DOHH2 (cell line): Measurements from ENCODE around the gene SLC4A2.

Source experiments
- H3F3A ChIP-seq: fragments of 200-600 bp; sonication (generic), shearing (Covaris generic); 2 replicates; pipeline ENCODE4 v1.6.0; 2016; ENCODE audit warnings: antibody characterized with exemption, mild to moderate bottlenecking; ENCODE audit not compliant: control insufficient read depth, insufficient read depth
- H3K27ac ChIP-seq: fragments of 200-600 bp; sonication (generic); 2 replicates; pipeline ENCODE4 v1.5.1; 2014; ENCODE audit warnings: low read depth, mild to moderate bottlenecking, low read length, moderate library complexity
- H3K27me3 ChIP-seq: fragments of 200-600 bp; sonication (generic); 2 replicates; pipeline ENCODE4 v1.6.1; 2014; ENCODE audit warnings: mild to moderate bottlenecking, low read length, mixed read lengths; ENCODE audit not compliant: control insufficient read depth
- H3K36me3 ChIP-seq: fragments of 200-600 bp; sonication (generic); 2 replicates; pipeline ENCODE4 v1.6.1; 2014; ENCODE audit warnings: mild to moderate bottlenecking, low read length, moderate library complexity, mixed read lengths; ENCODE audit not compliant: control insufficient read depth
- H3K4me1 ChIP-seq: fragments of 200-600 bp; sonication (generic); 2 replicates; pipeline ENCODE4 v1.6.1; 2014; ENCODE audit warnings: mild to moderate bottlenecking, low read length, mixed read lengths; ENCODE audit not compliant: control insufficient read depth
- H3K4me2 ChIP-seq: fragments of 200-600 bp; sonication (generic); 2 replicates; pipeline ENCODE4 v1.6.0; 2014; ENCODE audit warnings: mild to moderate bottlenecking, low read length, moderate library complexity
- H3K4me3 ChIP-seq: fragments of 200-600 bp; sonication (generic); 2 replicates; pipeline ENCODE4 v1.5.1; 2014; ENCODE audit warnings: mild to moderate bottlenecking, low read length, mixed read lengths
- H3K79me2 ChIP-seq: fragments of 200-600 bp; sonication (generic); 2 replicates; pipeline ENCODE4 v1.6.1; 2014; ENCODE audit warnings: mild to moderate bottlenecking, low read length, mixed read lengths; ENCODE audit not compliant: control insufficient read depth
- H3K9me2 ChIP-seq: fragments of 200-600 bp; sonication (generic); replicated peaks from 2 replicates; pipeline ENCODE4 v1.6.1; 2014; ENCODE audit warnings: mild to moderate bottlenecking, low read length, mixed read lengths; ENCODE audit not compliant: control insufficient read depth
- H3K9me3 ChIP-seq: fragments of 200-600 bp; sonication (generic); 2 replicates; pipeline ENCODE4 v1.6.1; 2014; ENCODE audit warnings: antibody characterized with exemption, low read length, mixed read lengths; ENCODE audit not compliant: control insufficient read depth, insufficient read depth
- H4K20me1 ChIP-seq: fragments of 200-600 bp; sonication (generic); 2 replicates; pipeline ENCODE4 v1.6.0; 2014; ENCODE audit warnings: low read depth, mild to moderate bottlenecking, antibody characterized with exemption, low read length, moderate library complexity; ENCODE audit not compliant: control insufficient read depth, insufficient read depth
- EZH2phosphoT487 ChIP-seq: fragments of 200-600 bp; sonication (generic); IDR thresholded peaks from 2 replicates; pipeline ENCODE4 v1.6.1; 2017; ENCODE audit warnings: borderline replicate concordance, mild to moderate bottlenecking, antibody characterized with exemption, low read length, moderate library complexity, mixed read lengths
- TF ChIP-seq, protein P1 (sequence below): fragments of 200-600 bp; sonication (generic); IDR thresholded peaks from one replicate; pipeline ENCODE4 v1.5.1; 2014; ENCODE audit warnings: antibody characterized with exemption, mild to moderate bottlenecking, low read depth, low read length; ENCODE audit not compliant: poor library complexity, severe bottlenecking

Gene SLC4A2

DNA sequence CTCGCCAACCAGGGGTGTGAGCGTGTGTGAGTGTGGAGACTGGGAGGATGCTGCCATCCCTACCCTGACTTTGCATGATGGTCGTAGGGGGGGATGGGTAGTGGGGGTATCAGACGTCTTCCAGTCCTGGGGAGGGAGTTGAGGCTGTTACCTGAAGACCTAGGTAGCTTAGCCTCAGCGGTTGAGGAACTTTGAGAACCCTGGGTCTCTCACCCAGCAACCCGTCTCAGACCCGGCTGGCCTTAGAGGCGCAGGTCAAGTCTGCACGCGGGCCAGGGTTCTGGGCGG is 2.7 kb downstream of the SLC4A2 start:
- H4K20me1 ChIP-seq: peaks cover 7% of the 10 kb centered on the region; the same call in 1 of the 2 replicates
- no peaks in the 10 kb centered on the region for H3K9me3 ChIP-seq
- H3K4me2 ChIP-seq: no peak overlapping the region
- H3K27me3 ChIP-seq: no peaks in the 10 kb centered on the region
- TF ChIP-seq EZH2phosphoT487: no peak
- peaks cover 27% of the 10 kb centered on the region for H3K4me1 ChIP-seq
- H3K9me2 ChIP-seq: no peaks in the 10 kb centered on the region
- H3K27ac ChIP-seq: no peak overlapping the region
- peaks cover 7% of the 10 kb centered on the region for H3F3A ChIP-seq
- peaks cover 30% of the 10 kb centered on the region for H3K79me2 ChIP-seq
- H3K36me3 ChIP-seq: peaks cover 49% of the 10 kb centered on the region
- H3K4me3 ChIP-seq: no peak overlapping the region

DNA sequence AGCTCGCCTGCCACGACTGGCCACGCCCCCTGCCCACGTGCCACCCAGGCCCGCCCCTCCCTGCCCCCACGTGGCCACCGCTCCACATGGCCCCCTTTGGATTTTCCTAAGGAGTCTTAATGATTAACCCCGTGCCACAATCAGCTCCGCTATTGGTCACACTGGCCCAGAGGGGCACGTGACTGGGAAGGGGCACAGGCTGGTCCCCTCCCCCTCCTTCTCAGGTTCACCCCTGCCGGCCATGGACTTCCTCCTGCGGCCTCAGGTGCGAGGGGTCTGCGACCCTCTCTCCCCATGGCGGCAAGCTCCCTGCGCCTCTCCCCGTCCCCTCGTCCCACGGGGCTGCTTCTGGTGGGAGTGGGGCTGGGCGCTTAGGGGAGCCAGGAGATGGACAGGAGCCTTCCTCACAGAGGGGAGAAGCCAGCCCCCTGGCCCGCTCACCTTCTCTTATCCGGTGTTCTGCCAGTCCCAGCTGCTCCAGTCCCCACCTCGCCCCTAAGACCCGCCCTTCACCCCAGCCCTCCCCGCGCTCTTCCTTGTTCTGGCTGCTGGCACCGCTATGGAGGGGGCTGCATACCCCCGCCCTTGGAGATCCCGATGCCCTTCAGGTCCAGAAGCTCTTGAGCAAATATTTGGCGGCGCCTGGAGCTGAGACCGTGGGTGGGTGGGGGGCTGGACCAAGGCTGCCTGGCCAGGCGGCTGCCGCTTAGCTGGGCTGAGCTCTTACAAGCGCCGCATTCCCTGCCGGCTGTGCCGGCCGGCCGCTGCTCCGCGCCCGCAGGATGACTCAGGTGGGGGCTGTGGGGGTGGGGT is 3.2 kb downstream of the SLC4A2 start:
- Histone ChIP-seq H3K9me3 (no peaks in the 10 kb centered on the region), H3K79me2 (peaks cover 30% of the 10 kb centered on the region), H3K9me2 (no peaks in the 10 kb centered on the region), H3K4me1 (peaks cover 23% of the 10 kb centered on the region), H3K36me3 (peaks cover 55% of the 10 kb centered on the region), H3F3A (peaks cover 7% of the 10 kb centered on the region), H4K20me1 (peaks cover 7% of the 10 kb centered on the region; the same call in 1 of the 2 replicates), H3K27ac (no peak overlapping the region), H3K4me2 (no peak overlapping the region), H3K27me3 (no peaks in the 10 kb centered on the region), H3K4me3 (no peak overlapping the region)
- TF ChIP-seq EZH2phosphoT487: no peak
- TF ChIP-seq, protein P1, sequence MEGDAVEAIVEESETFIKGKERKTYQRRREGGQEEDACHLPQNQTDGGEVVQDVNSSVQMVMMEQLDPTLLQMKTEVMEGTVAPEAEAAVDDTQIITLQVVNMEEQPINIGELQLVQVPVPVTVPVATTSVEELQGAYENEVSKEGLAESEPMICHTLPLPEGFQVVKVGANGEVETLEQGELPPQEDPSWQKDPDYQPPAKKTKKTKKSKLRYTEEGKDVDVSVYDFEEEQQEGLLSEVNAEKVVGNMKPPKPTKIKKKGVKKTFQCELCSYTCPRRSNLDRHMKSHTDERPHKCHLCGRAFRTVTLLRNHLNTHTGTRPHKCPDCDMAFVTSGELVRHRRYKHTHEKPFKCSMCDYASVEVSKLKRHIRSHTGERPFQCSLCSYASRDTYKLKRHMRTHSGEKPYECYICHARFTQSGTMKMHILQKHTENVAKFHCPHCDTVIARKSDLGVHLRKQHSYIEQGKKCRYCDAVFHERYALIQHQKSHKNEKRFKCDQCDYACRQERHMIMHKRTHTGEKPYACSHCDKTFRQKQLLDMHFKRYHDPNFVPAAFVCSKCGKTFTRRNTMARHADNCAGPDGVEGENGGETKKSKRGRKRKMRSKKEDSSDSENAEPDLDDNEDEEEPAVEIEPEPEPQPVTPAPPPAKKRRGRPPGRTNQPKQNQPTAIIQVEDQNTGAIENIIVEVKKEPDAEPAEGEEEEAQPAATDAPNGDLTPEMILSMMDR: no peak

DNA sequence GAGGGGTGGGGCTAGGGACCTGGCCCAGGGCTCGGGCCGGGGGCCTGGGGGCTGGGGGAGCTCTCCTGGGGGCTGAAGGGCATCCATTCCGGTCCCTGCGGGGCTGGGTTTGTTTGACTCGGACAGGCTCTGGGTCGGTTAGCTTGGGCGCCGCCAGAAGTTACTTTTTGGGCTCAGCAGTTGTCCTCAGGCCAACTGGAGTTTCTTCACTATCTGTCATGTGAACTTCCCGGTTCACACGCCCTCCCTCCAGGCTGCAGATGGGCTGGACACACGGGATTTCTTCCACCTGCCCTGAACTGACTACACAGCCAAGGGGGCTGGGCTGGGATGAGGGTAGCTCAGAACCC is 3.8 kb downstream of the SLC4A2 start:
- no peaks in the 10 kb centered on the region for H3K9me2 ChIP-seq
- peaks cover 7% of the 10 kb centered on the region; the same call in 1 of the 2 replicates for H4K20me1 ChIP-seq
- no peaks in the 10 kb centered on the region for H3K9me3 ChIP-seq
- H3K27ac ChIP-seq: no peak overlapping the region
- TF ChIP-seq, protein P1: no peak
- TF ChIP-seq EZH2phosphoT487: no peak
- H3F3A ChIP-seq: peaks cover 7% of the 10 kb centered on the region
- no peak overlapping the region for H3K4me2 ChIP-seq
- peaks cover 61% of the 10 kb centered on the region for H3K36me3 ChIP-seq
- H3K79me2 ChIP-seq: peaks cover 30% of the 10 kb centered on the region
- H3K27me3 ChIP-seq: no peaks in the 10 kb centered on the region
- H3K4me3 ChIP-seq: no peak overlapping the region
- H3K4me1 ChIP-seq: peaks cover 22% of the 10 kb centered on the region

DNA sequence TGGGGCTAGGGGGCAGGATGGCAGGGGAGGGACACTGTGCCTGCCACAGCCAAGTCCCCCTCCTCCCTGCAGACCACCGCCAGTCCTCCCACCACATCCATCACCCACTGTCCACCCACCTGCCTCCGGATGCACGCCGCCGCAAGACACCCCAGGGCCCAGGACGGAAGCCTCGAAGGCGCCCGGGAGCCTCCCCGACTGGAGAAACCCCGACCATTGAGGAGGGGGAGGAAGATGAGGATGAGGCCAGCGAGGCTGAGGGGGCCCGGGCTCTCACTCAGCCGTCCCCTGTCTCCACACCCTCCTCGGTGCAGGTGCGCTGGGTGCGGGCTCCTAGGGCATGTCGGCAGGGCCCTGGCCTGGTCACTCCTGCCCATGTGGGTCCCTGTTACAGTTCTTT is 5.1 kb downstream of the SLC4A2 start:
- no peaks in the 10 kb centered on the region for H3K27me3 ChIP-seq
- H3K27ac ChIP-seq: no peak overlapping the region
- peaks cover 12% of the 10 kb centered on the region for H3K4me1 ChIP-seq
- no peak overlapping the region for H3K4me2 ChIP-seq
- no peaks in the 10 kb centered on the region for H3K9me3 ChIP-seq
- peaks cover 30% of the 10 kb centered on the region for H3K79me2 ChIP-seq
- H3K9me2 ChIP-seq: no peaks in the 10 kb centered on the region
- TF ChIP-seq, protein P1: no peak
- no peak for TF ChIP-seq EZH2phosphoT487
- no peaks in the 10 kb centered on the region for H3F3A ChIP-seq
- peaks cover 68% of the 10 kb centered on the region for H3K36me3 ChIP-seq
- H3K4me3 ChIP-seq: no peak overlapping the region
- H4K20me1 ChIP-seq: peaks cover 7% of the 10 kb centered on the region; the same call in 1 of the 2 replicates
